ENCODE results near the gene SPDYE4. TPM values are rescaled to one million over a fixed set of nuclear protein-coding genes. Genes with fewer than 3 reads are reported as not detected.

Gene SPDYE4
- polyA plus RNA-seq, 1 of the 3 experiments (the other 2 are of a cell fraction) = not detected

DNA sequence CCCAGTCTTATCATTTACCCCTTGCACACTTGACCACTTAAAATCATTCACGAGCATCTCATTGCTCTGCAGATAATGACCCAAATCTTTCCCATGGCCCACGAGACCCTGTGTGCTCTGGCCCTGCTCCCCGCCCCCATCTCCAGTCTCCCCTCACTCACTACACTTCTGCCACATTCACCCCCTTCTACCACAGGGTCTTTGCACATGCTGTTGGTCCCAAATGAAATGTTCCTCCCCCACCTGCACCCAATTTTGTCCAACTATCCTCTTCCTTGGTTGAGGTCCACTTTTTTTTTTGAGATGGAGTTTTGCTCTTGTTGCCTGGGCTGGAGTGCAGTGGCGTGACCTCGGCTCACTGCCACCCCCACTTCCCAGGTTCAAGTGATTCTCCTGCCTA, 52.9 kb downstream of the SPDYE4 start:
- Histone ChIP-seq H3K9me3 (no peaks in the 10 kb centered on the region), H3K36me3 (replicated peaks in 1 of 2; ENCODE audit: control insufficient read depth in 1 of 2, insufficient read depth in 2 of 2, low read length in 1 of 2) (no peaks in the 10 kb centered on the region), H3K9me2 (no peaks in the 10 kb centered on the region), H4K20me1 (ENCODE audit: insufficient read depth) (no peaks in the 10 kb centered on the region), H3K4me3 (ENCODE audit: low read depth in 2 of 2, low read length in 1 of 2) (no peak overlapping the region), H3F3A (replicated peaks; ENCODE audit: insufficient read depth) (no peaks in the 10 kb centered on the region), H2AFZ (ENCODE audit: low read depth) (no peak overlapping the region), H3K4me2 (no peak overlapping the region), H3K27ac (ENCODE audit: low read depth in 2 of 2, low read length in 1 of 2) (no peak overlapping the region), H3K4me1 (ENCODE audit: control insufficient read depth in 1 of 2, insufficient read depth in 2 of 2, low read depth in 1 of 2, low read length in 1 of 2) (peaks cover 0 to 5% of the 10 kb centered on the region in 2 experiments; a peak in 1 of 4 replicates), H3K27me3 (ENCODE audit: insufficient read depth) (no peaks in the 10 kb centered on the region; the same call in 1 of the 2 replicates), H3K9ac (no peak overlapping the region), H3K79me2 (ENCODE audit: insufficient read depth) (no peaks in the 10 kb centered on the region)
- no peak for TF ChIP-seq FOSL2 (IDR thresholded peaks at IDR 0.05; ENCODE audit: borderline replicate concordance, low read depth)
- TF ChIP-seq, protein P1, sequence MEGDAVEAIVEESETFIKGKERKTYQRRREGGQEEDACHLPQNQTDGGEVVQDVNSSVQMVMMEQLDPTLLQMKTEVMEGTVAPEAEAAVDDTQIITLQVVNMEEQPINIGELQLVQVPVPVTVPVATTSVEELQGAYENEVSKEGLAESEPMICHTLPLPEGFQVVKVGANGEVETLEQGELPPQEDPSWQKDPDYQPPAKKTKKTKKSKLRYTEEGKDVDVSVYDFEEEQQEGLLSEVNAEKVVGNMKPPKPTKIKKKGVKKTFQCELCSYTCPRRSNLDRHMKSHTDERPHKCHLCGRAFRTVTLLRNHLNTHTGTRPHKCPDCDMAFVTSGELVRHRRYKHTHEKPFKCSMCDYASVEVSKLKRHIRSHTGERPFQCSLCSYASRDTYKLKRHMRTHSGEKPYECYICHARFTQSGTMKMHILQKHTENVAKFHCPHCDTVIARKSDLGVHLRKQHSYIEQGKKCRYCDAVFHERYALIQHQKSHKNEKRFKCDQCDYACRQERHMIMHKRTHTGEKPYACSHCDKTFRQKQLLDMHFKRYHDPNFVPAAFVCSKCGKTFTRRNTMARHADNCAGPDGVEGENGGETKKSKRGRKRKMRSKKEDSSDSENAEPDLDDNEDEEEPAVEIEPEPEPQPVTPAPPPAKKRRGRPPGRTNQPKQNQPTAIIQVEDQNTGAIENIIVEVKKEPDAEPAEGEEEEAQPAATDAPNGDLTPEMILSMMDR (IDR thresholded peaks at IDR 0.05) = no peak
- no peak for TF ChIP-seq TAF1 (IDR thresholded peaks at IDR 0.05; ENCODE audit: borderline replicate concordance, low read depth, low read length)
- TF ChIP-seq NRF1 (IDR thresholded peaks at IDR 0.05; ENCODE audit: low read depth, low read length) = no peak
- TF ChIP-seq, protein P2, sequence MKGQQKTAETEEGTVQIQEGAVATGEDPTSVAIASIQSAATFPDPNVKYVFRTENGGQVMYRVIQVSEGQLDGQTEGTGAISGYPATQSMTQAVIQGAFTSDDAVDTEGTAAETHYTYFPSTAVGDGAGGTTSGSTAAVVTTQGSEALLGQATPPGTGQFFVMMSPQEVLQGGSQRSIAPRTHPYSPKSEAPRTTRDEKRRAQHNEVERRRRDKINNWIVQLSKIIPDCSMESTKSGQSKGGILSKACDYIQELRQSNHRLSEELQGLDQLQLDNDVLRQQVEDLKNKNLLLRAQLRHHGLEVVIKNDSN (IDR thresholded peaks at IDR 0.05; ENCODE audit: borderline replicate concordance, low read depth) = no peak
- no peak for TF ChIP-seq RXRA (IDR thresholded peaks at IDR 0.05; ENCODE audit: borderline replicate concordance, low read depth)
- TF ChIP-seq FOXM1 (IDR thresholded peaks at IDR 0.05; ENCODE audit: low read depth) = no peak
- no peak for TF ChIP-seq MXI1 (IDR thresholded peaks at IDR 0.05; ENCODE audit: low read depth, low read length)
- no peak for TF ChIP-seq EZH2phosphoT487 (IDR thresholded peaks at IDR 0.05; ENCODE audit: borderline replicate concordance, low read depth)
- no peak for TF ChIP-seq CHD2 (IDR thresholded peaks at IDR 0.05; ENCODE audit: low read length, partially characterized antibody)
- TF ChIP-seq FOXJ3 (CRISPR knock-in tag; IDR thresholded peaks at IDR 0.05) = no peak
- TF ChIP-seq, protein P3, sequence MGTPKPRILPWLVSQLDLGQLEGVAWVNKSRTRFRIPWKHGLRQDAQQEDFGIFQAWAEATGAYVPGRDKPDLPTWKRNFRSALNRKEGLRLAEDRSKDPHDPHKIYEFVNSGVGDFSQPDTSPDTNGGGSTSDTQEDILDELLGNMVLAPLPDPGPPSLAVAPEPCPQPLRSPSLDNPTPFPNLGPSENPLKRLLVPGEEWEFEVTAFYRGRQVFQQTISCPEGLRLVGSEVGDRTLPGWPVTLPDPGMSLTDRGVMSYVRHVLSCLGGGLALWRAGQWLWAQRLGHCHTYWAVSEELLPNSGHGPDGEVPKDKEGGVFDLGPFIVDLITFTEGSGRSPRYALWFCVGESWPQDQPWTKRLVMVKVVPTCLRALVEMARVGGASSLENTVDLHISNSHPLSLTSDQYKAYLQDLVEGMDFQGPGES (IDR thresholded peaks at IDR 0.05; ENCODE audit: low read depth, low read length) = no peak
- no peak for TF ChIP-seq NFIC (IDR thresholded peaks at IDR 0.05; ENCODE audit: borderline replicate concordance)
- TF ChIP-seq, protein P4, sequence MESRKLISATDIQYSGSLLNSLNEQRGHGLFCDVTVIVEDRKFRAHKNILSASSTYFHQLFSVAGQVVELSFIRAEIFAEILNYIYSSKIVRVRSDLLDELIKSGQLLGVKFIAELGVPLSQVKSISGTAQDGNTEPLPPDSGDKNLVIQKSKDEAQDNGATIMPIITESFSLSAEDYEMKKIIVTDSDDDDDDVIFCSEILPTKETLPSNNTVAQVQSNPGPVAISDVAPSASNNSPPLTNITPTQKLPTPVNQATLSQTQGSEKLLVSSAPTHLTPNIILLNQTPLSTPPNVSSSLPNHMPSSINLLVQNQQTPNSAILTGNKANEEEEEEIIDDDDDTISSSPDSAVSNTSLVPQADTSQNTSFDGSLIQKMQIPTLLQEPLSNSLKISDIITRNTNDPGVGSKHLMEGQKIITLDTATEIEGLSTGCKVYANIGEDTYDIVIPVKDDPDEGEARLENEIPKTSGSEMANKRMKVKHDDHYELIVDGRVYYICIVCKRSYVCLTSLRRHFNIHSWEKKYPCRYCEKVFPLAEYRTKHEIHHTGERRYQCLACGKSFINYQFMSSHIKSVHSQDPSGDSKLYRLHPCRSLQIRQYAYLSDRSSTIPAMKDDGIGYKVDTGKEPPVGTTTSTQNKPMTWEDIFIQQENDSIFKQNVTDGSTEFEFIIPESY (IDR thresholded peaks at IDR 0.05; ENCODE audit: borderline replicate concordance, low read depth) = no peak
- no peak for TF ChIP-seq YY1 (IDR thresholded peaks at IDR 0.05; ENCODE audit: low read depth)
- no peak for TF ChIP-seq RAD21 (IDR thresholded peaks at IDR 0.05; ENCODE audit: low read length)
- no peak for TF ChIP-seq EP300 (IDR thresholded peaks at IDR 0.05; ENCODE audit: borderline replicate concordance in 1 of 2, low read depth in 1 of 2, low read length in 1 of 2)
- TF ChIP-seq, protein P5, sequence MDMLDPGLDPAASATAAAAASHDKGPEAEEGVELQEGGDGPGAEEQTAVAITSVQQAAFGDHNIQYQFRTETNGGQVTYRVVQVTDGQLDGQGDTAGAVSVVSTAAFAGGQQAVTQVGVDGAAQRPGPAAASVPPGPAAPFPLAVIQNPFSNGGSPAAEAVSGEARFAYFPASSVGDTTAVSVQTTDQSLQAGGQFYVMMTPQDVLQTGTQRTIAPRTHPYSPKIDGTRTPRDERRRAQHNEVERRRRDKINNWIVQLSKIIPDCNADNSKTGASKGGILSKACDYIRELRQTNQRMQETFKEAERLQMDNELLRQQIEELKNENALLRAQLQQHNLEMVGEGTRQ (IDR thresholded peaks at IDR 0.05; ENCODE audit: borderline replicate concordance, low read depth, low read length) = no peak
- TF ChIP-seq, protein P6, sequence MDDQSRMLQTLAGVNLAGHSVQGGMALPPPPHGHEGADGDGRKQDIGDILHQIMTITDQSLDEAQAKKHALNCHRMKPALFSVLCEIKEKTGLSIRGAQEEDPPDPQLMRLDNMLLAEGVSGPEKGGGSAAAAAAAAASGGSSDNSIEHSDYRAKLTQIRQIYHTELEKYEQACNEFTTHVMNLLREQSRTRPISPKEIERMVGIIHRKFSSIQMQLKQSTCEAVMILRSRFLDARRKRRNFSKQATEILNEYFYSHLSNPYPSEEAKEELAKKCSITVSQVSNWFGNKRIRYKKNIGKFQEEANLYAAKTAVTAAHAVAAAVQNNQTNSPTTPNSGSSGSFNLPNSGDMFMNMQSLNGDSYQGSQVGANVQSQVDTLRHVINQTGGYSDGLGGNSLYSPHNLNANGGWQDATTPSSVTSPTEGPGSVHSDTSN (IDR thresholded peaks at IDR 0.05) = no peak
- CTCF ChIA-PET = interaction anchor here (0.6 to 0.9 kb wide), 2 partner anchors 9 to 178 kb away, joined by 3 read pairs; no protein-coding TSS in a partner anchor
- 49% methylated on average over 5 of the region's 5 CpGs for WGBS (ENCODE audit: low lambda C conversion rate)
- DNase-seq = no peak
- POLR2A ChIA-PET = no interaction called here
